Body of pancreas (tissue), 4 donors: ENCODE measurements around the gene MYL5.

Experiments
- CTCF ChIP-seq, 7 experiments: fragments of 450-650 bp in 4 of 7; fragments of 200-600 bp in 3 of 7; sonication (generic) in 3 of 7; IDR thresholded peaks; one replicate each; pipeline ENCODE4 v1.5.1; 2016 to 2019; ENCODE audit warnings: antibody characterized with exemption in 7 of 7
- POLR2A ChIP-seq, 3 donors: fragments of 450-650 bp; IDR thresholded peaks; one replicate each; pipeline ENCODE4 v1.6.1; 2016; ENCODE audit warnings: antibody characterized with exemption in 3 of 3, mild to moderate bottlenecking in 2 of 3

GRCh38 chr4:684623-685327, 10.4 kb downstream of the MYL5 start:
- TF ChIP-seq CTCF (IDR thresholded peaks at IDR 0.05) (no peak), POLR2A (IDR thresholded peaks at IDR 0.05) (no peak)
